ENCODE data around the gene RYR2. TPM values are rescaled to one million over a fixed set of nuclear protein-coding genes. Genes with fewer than 3 reads are reported as not detected.

RYR2 gene
- total RNA-seq, 1 experiment from 2014 or later = 2.8 TPM

DNA sequence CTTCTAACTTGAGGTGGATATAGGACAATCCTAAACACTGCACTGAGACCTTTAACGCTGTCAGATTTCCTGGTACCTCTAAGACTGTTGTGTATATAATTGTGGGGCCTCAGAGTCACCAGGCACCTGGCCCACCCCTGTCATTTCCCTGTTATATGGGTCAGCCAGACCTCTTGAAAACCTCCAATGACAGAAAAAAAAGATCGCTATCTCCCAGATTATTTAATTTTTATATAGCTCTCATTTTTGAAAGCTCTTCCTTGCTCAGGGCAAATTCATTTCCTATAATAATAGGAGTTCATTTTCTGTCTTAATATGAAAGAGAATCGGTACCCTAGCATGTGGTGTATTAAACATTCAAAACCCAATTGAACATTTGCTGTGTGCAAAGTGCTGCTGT is 792.1 kb downstream of the RYR2 start:
- H3K36me3 ChIP-seq (ENCODE audit: insufficient read depth, low read length, poor library complexity, severe bottlenecking) = no peaks in the 10 kb centered on the region
- H3K4me3 ChIP-seq (ENCODE audit: low read depth, low read length, poor library complexity, severe bottlenecking) = no peak overlapping the region
- no peaks in the 10 kb centered on the region for H3K27me3 ChIP-seq (replicated peaks; ENCODE audit: insufficient read depth, low read depth, low read length, poor library complexity)
- CTCF ChIA-PET = no interaction called here
- DNase-seq (ENCODE audit: low spot score) = no peak
- no peaks in the 10 kb centered on the region for H3K4me1 ChIP-seq (ENCODE audit: insufficient read depth, low read length, poor library complexity, severe bottlenecking)
- TF ChIP-seq EZH2 (IDR thresholded peaks at IDR 0.05; ENCODE audit: borderline replicate concordance, low read depth, low read length, poor library complexity, severe bottlenecking) = no peak
- TF ChIP-seq, protein P1, sequence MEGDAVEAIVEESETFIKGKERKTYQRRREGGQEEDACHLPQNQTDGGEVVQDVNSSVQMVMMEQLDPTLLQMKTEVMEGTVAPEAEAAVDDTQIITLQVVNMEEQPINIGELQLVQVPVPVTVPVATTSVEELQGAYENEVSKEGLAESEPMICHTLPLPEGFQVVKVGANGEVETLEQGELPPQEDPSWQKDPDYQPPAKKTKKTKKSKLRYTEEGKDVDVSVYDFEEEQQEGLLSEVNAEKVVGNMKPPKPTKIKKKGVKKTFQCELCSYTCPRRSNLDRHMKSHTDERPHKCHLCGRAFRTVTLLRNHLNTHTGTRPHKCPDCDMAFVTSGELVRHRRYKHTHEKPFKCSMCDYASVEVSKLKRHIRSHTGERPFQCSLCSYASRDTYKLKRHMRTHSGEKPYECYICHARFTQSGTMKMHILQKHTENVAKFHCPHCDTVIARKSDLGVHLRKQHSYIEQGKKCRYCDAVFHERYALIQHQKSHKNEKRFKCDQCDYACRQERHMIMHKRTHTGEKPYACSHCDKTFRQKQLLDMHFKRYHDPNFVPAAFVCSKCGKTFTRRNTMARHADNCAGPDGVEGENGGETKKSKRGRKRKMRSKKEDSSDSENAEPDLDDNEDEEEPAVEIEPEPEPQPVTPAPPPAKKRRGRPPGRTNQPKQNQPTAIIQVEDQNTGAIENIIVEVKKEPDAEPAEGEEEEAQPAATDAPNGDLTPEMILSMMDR (conservative IDR thresholded peaks at IDR 0.05; ENCODE audit: low read depth, low read length) = no peak
- H3K9me3 ChIP-seq (ENCODE audit: low read depth, low read length, poor library complexity, severe bottlenecking) = no peaks in the 10 kb centered on the region
- POLR2A ChIA-PET (ENCODE audit: low non-redundant PET) = no interaction called here
- intact Hi-C loops (cut with micrococcal nuclease; ENCODE audit: unreplicated experiment) = no loop called here
- H3K27ac ChIP-seq (ENCODE audit: low read depth, low read length, poor library complexity, severe bottlenecking) = no peak overlapping the region
- no TSS peak for BruUV-seq (replicated peaks)

DNA sequence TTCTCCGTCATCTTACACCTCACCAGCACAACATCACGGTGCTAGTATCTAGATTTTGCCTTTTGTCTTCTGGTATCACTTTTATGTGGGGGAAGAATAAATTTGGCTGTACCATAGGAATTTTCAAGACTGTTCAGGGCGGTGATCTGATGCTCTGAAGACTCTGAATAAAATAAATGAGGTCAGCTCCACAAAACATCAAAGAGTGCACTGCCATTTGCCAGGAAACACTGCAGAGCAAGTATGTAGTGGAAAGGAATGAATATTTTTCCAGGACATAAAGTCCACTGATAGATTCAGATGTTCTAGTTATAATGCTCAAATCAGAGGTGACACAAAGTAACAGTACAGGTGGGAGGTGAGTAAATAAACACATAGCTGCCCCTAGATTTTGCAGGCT is 792.5 kb downstream of the RYR2 start:
- Histone ChIP-seq H3K9me3 (ENCODE audit: low read depth, low read length, poor library complexity, severe bottlenecking) (no peaks in the 10 kb centered on the region), H3K4me1 (ENCODE audit: insufficient read depth, low read length, poor library complexity, severe bottlenecking) (no peaks in the 10 kb centered on the region), H3K4me3 (ENCODE audit: low read depth, low read length, poor library complexity, severe bottlenecking) (no peak overlapping the region), H3K27ac (ENCODE audit: low read depth, low read length, poor library complexity, severe bottlenecking) (no peak overlapping the region), H3K36me3 (ENCODE audit: insufficient read depth, low read length, poor library complexity, severe bottlenecking) (no peaks in the 10 kb centered on the region), H3K27me3 (replicated peaks; ENCODE audit: insufficient read depth, low read depth, low read length, poor library complexity) (no peaks in the 10 kb centered on the region)
- CTCF ChIA-PET = no interaction called here
- no TSS peak for BruUV-seq (replicated peaks)
- POLR2A ChIA-PET (ENCODE audit: low non-redundant PET) = no interaction called here
- no peak for TF ChIP-seq EZH2 (IDR thresholded peaks at IDR 0.05; ENCODE audit: borderline replicate concordance, low read depth, low read length, poor library complexity, severe bottlenecking)
- TF ChIP-seq, protein P1 (conservative IDR thresholded peaks at IDR 0.05; ENCODE audit: low read depth, low read length) = no peak
- intact Hi-C loops (cut with micrococcal nuclease; ENCODE audit: unreplicated experiment) = no loop called here
- no peak for DNase-seq (ENCODE audit: low spot score)

DNA sequence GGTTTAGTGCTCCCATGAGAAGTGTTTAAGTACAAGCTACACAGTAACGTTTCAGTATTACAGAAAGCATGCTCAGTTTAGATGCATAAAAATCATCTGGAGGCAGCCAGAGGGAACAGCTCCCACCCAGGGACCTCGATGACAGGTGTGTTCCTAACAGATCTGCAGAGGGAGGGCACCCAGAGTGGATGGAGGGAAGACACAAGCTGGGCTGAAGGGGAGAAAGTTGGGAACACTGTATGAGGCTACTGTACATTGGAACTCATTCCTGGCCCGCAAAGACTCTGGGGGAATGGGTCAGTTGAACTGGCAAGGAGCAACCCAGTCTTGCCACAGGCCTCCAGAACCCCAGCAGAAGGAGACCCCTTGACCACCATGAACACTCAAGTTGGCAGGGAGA is 796.3 kb downstream of the RYR2 start:
- Histone ChIP-seq H3K4me1 (ENCODE audit: insufficient read depth, low read length, poor library complexity, severe bottlenecking) (no peaks in the 10 kb centered on the region), H3K9me3 (ENCODE audit: low read depth, low read length, poor library complexity, severe bottlenecking) (no peaks in the 10 kb centered on the region), H3K4me3 (ENCODE audit: low read depth, low read length, poor library complexity, severe bottlenecking) (no peak overlapping the region), H3K36me3 (ENCODE audit: insufficient read depth, low read length, poor library complexity, severe bottlenecking) (no peaks in the 10 kb centered on the region), H3K27me3 (replicated peaks; ENCODE audit: insufficient read depth, low read depth, low read length, poor library complexity) (no peaks in the 10 kb centered on the region), H3K27ac (ENCODE audit: low read depth, low read length, poor library complexity, severe bottlenecking) (no peak overlapping the region)
- no TSS peak for BruUV-seq (replicated peaks)
- intact Hi-C loops (cut with micrococcal nuclease; ENCODE audit: unreplicated experiment) = no loop called here
- TF ChIP-seq, protein P1 (conservative IDR thresholded peaks at IDR 0.05; ENCODE audit: low read depth, low read length) = no peak
- no peak for TF ChIP-seq EZH2 (IDR thresholded peaks at IDR 0.05; ENCODE audit: borderline replicate concordance, low read depth, low read length, poor library complexity, severe bottlenecking)
- ChIA-PET CTCF (no interaction called here), POLR2A (ENCODE audit: low non-redundant PET) (no interaction called here)
- no peak for DNase-seq (ENCODE audit: low spot score)

All from A673 (cell line).